C1 segment of cervical spinal cord (tissue), 14 donors: ENCODE results near the gene CYB5A.
A peak's percentile ranks its signal among the peaks of the same experiment; 100 is the strongest.

Experiments
- DNase-seq, 14 donors: peaks; one replicate each; lab custom pipeline; 2025; lab: John Stamatoyannopoulos, UW

The CYB5A gene

GRCh38 chr18:74248595-74248994 lies 43.2 kb downstream of the CYB5A start:
- no peak for DNase-seq

- no peak for DNase-seq
Observed at GRCh38 chr18:74248189-74248588, 43.6 kb downstream of the CYB5A start.

GRCh38 chr18:74244554-74244953 lies 47.2 kb downstream of the CYB5A start:
- no peak for DNase-seq

GRCh38 chr18:74243127-74243526 lies 48.6 kb downstream of the CYB5A start:
- peak in 1 of 14 donors; percentile 8 for DNase-seq

GRCh38 chr18:74242438-74243096 lies 49.2 kb downstream of the CYB5A start:
- DNase-seq, result peak in 1 of 14 donors; percentile 12

GRCh38 chr18:74241970-74242369 lies 49.8 kb downstream of the CYB5A start:
- no peak for DNase-seq

- no peak for DNase-seq
Observed at GRCh38 chr18:74241426-74241825, 50.3 kb downstream of the CYB5A start.

- no peak for DNase-seq
Observed at GRCh38 chr18:74239567-74239966, 52.2 kb downstream of the CYB5A start.

- no peak for DNase-seq
Observed at GRCh38 chr18:74234326-74235171, 57.2 kb downstream of the CYB5A start.

- DNase-seq, result no peak
Observed at GRCh38 chr18:74233933-74234325, 57.8 kb downstream of the CYB5A start.

- no peak for DNase-seq
Observed at GRCh38 chr18:74230922-74231714, 60.6 kb downstream of the CYB5A start.

GRCh38 chr18:74229891-74230290 lies 61.9 kb downstream of the CYB5A start:
- DNase-seq, result no peak

GRCh38 chr18:74229005-74229404 lies 62.8 kb downstream of the CYB5A start:
- DNase-seq, result no peak

GRCh38 chr18:74228312-74228711 lies 63.5 kb downstream of the CYB5A start:
- DNase-seq, result no peak

- no peak for DNase-seq
Observed at GRCh38 chr18:74226666-74227065, 65.1 kb downstream of the CYB5A start.

- DNase-seq, result no peak
Observed at GRCh38 chr18:74226156-74226555, 65.6 kb downstream of the CYB5A start.

GRCh38 chr18:74225193-74225840 lies 66.4 kb downstream of the CYB5A start:
- no peak for DNase-seq

GRCh38 chr18:74222710-74223494 lies 68.9 kb downstream of the CYB5A start:
- no peak for DNase-seq

- no peak for DNase-seq
Observed at GRCh38 chr18:74221081-74221480, 70.7 kb downstream of the CYB5A start.

GRCh38 chr18:74219056-74219455 lies 72.7 kb downstream of the CYB5A start:
- DNase-seq, result no peak
